ENCODE measurements around the gene BIRC2. TPM values are rescaled to one million over a fixed set of nuclear protein-coding genes. Genes with fewer than 3 reads are reported as not detected.

Gene BIRC2
- polyA plus RNA-seq (2011; rRNA removed) (60.4 and 70.9 TPM in 2 replicates), polyA plus RNA-seq (2017; fragmentation: RNase III; extraction: RNeasy Plus Mini Kit Qiagen cat#74134 plus additional on column Dnase treatment) (22.0 to 26.8 TPM (median 24.2 TPM) in 3 replicates), polyA minus RNA-seq (2011; rRNA and poly(A)+ RNA removed) (29.3 and 31.1 TPM in 2 replicates)
- polyA plus RNA-seq (2012; cell fraction: cytosol; rRNA removed) = 10.7 and 13.4 TPM in 2 replicates
- 5.6 and 10.4 TPM in 2 replicates for polyA plus RNA-seq (2012; cell fraction: nucleus; rRNA removed)

DNA sequence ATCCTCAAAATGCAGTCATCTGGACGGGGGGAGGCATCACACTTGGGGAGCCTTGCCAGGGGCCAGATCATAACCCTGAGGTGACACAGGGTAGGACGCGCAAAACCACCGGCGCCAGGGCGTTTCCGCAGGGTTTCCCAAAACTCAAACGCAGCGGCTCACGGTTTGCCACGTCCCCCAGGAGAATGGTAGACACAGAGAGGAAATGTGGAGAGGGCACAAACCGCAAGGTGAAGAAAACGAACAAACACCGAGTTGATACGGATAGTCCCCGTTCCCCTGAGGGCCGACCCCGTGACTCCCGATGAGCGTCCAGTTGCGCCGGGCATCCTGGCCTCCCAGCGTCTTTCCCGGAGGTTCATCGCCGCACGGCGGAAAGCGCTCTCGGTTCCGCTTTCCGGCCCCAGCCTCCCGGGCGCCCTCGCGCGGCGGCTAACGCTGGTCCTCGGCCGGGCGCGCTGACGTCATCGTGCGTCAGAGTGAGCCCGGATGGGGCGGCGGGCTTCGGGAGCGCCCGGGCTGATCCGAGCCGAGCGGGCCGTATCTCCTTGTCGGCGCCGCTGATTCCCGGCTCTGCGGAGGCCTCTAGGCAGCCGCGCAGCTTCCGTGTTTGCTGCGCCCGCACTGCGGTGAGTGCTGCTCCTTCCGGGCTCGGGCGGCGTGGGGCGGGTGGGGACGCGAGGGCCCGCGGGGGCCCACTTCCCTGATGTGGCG, at the start of gene BIRC2:
BIRC2 (plus strand) TSS at position 467 of the 714 bp plus-strand sequence. CDS start 2,641 bp downstream, outside the sequence.
- ATAC-seq = peak; percentile 91 to 95
- peak within 1 kb of the TSS; percentile 88 for H3K4me2 ChIP-seq
- ChIA-PET POLR2A (no interaction called here), CTCF (interaction anchor here (1.1 kb wide), 1 partner anchor 57 kb away, joined by 4 read pairs; no protein-coding TSS in a partner anchor)
- H3K4me3 ChIP-seq = peak within 1 kb of the TSS; percentile 74
- peak within 1 kb of the TSS; percentile 94 to 100 for H3K27ac ChIP-seq
- peaks cover 38% of the 10 kb centered on the region for H3K4me1 ChIP-seq
- no peak for FAIRE-seq
- 1% methylated on average over 18 of the region's 77 CpGs for WGBS (ENCODE audit: missing lambda C conversion rate)
- DNase-seq (ENCODE audit: low read depth in 1 of 2, low spot score in 1 of 2) = peak; percentile 36 to 89
- H3K9me3 ChIP-seq = no peaks in the 10 kb centered on the region
- TF ChIP-seq, protein P1, sequence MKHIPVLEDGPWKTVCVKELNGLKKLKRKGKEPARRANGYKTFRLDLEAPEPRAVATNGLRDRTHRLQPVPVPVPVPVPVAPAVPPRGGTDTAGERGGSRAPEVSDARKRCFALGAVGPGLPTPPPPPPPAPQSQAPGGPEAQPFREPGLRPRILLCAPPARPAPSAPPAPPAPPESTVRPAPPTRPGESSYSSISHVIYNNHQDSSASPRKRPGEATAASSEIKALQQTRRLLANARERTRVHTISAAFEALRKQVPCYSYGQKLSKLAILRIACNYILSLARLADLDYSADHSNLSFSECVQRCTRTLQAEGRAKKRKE (CRISPR knock-in tag; IDR thresholded peaks at IDR 0.05; ENCODE audit: low read depth) = no peak
- TF ChIP-seq EP300 (IDR thresholded peaks at IDR 0.05) (no peak), E2F6 (IDR thresholded peaks at IDR 0.05; ENCODE audit: borderline replicate concordance, low read depth) (0 out of 2 replicates have a peak, but pooled peaks have one; percentile 32), EHF (CRISPR knock-in tag; IDR thresholded peaks at IDR 0.05) (no peak), CHD2 (IDR thresholded peaks at IDR 0.05; ENCODE audit: low read length, partially characterized antibody) (no peak), KDM1A (IDR thresholded peaks at IDR 0.05; ENCODE audit: low read depth) (no peak), CHD4 (IDR thresholded peaks at IDR 0.05; ENCODE audit: borderline replicate concordance) (no peak), HMGXB4 (CRISPR knock-in tag; IDR thresholded peaks at IDR 0.05; ENCODE audit: borderline replicate concordance) (no peak), HEYL (CRISPR knock-in tag; IDR thresholded peaks at IDR 0.05) (no peak), KDM5A (IDR thresholded peaks at IDR 0.05) (no peak), SREBF2 (IDR thresholded peaks at IDR 0.05) (no peak), ZSCAN20 (CRISPR knock-in tag; IDR thresholded peaks at IDR 0.05) (no peak), BHLHE40 (IDR thresholded peaks at IDR 0.05; ENCODE audit: low read depth, low read length) (no peak), CBX2 (IDR thresholded peaks at IDR 0.05; ENCODE audit: borderline replicate concordance, low read depth) (no peak), RNF2 (IDR thresholded peaks at IDR 0.05; ENCODE audit: borderline replicate concordance, low read depth) (no peak), EHMT2 (IDR thresholded peaks at IDR 0.05; ENCODE audit: low read depth) (no peak), PBX3 (IDR thresholded peaks at IDR 0.05) (no peak), CEBPB (IDR thresholded peaks at IDR 0.05) (no peak; a peak in 1 of 4 replicates), ESRRA (IDR thresholded peaks at IDR 0.05; ENCODE audit: borderline replicate concordance, low read length) (no peak), TP53 (CRISPR knock-in tag; IDR thresholded peaks at IDR 0.05) (no peak), NPAS2 (CRISPR knock-in tag; IDR thresholded peaks at IDR 0.05; ENCODE audit: borderline replicate concordance) (no peak), FOSB (CRISPR knock-in tag; IDR thresholded peaks at IDR 0.05) (no peak), POLR2A (IDR thresholded peaks at IDR 0.05; ENCODE audit: low read length) (peak; percentile 69), ELK1 (IDR thresholded peaks at IDR 0.05; ENCODE audit: low read depth, low read length) (no peak), MYC (IDR thresholded peaks at IDR 0.05; ENCODE audit: borderline replicate concordance, low read length) (no peak), RAD21 (conservative IDR thresholded peaks at IDR 0.05 in 1 of 2, IDR thresholded peaks at IDR 0.05 in 1 of 2) (peak in 1 of 2 experiments; percentile 51; a peak in 3 of 5 replicates), HOXB5 (CRISPR knock-in tag; IDR thresholded peaks at IDR 0.05) (no peak), SMC3 (IDR thresholded peaks at IDR 0.05) (peak; percentile 61), TFCP2L1 (CRISPR knock-in tag; IDR thresholded peaks at IDR 0.05) (no peak), FOSL2 (IDR thresholded peaks at IDR 0.05) (no peak), FOSL2 (CRISPR knock-in tag; IDR thresholded peaks at IDR 0.05) (peak; percentile 89), HOXB13 (CRISPR knock-in tag; IDR thresholded peaks at IDR 0.05; ENCODE audit: low read depth) (no peak)
- TF ChIP-seq, protein P2, sequence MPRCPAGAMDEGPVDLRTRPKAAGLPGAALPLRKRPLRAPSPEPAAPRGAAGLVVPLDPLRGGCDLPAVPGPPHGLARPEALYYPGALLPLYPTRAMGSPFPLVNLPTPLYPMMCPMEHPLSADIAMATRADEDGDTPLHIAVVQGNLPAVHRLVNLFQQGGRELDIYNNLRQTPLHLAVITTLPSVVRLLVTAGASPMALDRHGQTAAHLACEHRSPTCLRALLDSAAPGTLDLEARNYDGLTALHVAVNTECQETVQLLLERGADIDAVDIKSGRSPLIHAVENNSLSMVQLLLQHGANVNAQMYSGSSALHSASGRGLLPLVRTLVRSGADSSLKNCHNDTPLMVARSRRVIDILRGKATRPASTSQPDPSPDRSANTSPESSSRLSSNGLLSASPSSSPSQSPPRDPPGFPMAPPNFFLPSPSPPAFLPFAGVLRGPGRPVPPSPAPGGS (IDR thresholded peaks at IDR 0.05) = 0 out of 3 replicates have a peak, but pooled peaks have one; percentile 44
- TF ChIP-seq, protein P3, sequence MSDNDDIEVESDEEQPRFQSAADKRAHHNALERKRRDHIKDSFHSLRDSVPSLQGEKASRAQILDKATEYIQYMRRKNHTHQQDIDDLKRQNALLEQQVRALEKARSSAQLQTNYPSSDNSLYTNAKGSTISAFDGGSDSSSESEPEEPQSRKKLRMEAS (IDR thresholded peaks at IDR 0.05) = peak; percentile 70

Data from A549 (cell line).